Measurements from ENCODE around the gene R3HDM4. TPM values are rescaled to one million over a fixed set of nuclear protein-coding genes. Genes with fewer than 3 reads are reported as not detected.

Gene R3HDM4
- total and polyA plus RNA-seq, 3 experiments from 2014 or later: 60.7 to 197 (median 65.2) TPM

- ChIA-PET CTCF (interaction anchor here (2.1 kb wide), 2 partner anchors 12 to 33 kb away, joined by 8 to 12 read pairs; no protein-coding TSS in a partner anchor), POLR2A (interaction anchor here (1.0 kb wide), 1 partner anchor 17 kb away, joined by 3 read pairs; the partner anchor contains the start of genes MED16 and RNU6-9)
- H3K4me1 Mint-ChIP-seq: peaks cover 5 to 18% (median 10%) of the 10 kb centered on the region in 3 donors
- no peaks in the 10 kb centered on the region for H3K9me3 ChIP-seq (ENCODE audit: low read length)
- no peaks in the 10 kb centered on the region for H3K9me3 Mint-ChIP-seq
- H3K27me3 Mint-ChIP-seq: peaks cover 0 to 3% of the 10 kb centered on the region in 2 donors
- H3K36me3 ChIP-seq (ENCODE audit: insufficient read depth, low read length): no peaks in the 10 kb centered on the region
- H3K4me3 ChIP-seq (ENCODE audit: low read length): no peak overlapping the region
- H3K27ac Mint-ChIP-seq: peak overlapping the region in 1 of 8 donors; percentile 52
- H3K27ac ChIP-seq (ENCODE audit: low read depth, low read length): no peak overlapping the region
- no peak overlapping the region for H3K4me3 Mint-ChIP-seq
- peaks cover 13% of the 10 kb centered on the region for H3K4me1 ChIP-seq (ENCODE audit: insufficient read depth, low read length)
- DNase-seq: no peak
- H3K27me3 ChIP-seq (ENCODE audit: insufficient read depth, low read length, poor library complexity, severe bottlenecking): no peaks in the 10 kb centered on the region
- H3K36me3 Mint-ChIP-seq: peaks cover 0 to 30% (median 0%) of the 10 kb centered on the region in 3 donors
These were observed 36.9 kb downstream of the R3HDM4 start for GRCh38 chr19:876089-876488.

DNA sequence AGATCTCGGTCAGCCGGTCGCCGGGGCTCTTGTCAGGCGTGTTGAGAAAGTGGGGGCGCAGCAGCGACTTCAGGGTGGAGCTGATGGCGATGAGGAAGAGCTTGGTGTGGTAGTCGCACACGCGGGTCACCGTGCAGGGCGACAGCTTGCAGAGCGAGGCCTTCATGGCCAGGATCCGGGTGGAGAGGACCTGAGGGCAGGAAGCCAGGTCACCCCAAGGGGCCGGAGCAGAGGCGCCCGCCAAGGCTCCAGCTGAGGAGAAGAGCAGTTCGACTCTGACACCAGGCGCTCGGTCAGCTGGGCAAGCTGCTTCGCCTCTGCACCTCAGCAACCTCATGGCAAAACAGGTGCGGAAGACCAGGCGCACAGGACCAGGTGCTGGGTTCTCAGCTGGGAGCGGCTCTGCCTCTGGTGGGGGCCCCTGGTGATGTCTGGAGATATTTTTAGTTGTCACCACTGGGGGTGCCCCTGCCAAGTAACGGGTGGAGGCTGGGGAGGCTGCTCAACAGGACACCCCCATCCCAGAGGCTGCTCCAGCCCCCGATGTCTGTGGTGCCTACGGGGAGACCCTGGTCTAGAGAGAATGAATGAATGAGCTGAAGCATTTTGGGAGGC is 37.6 kb downstream of the R3HDM4 start:
- Mint-ChIP-seq H3K9me3 (no peaks in the 10 kb centered on the region), H3K27ac (no peak overlapping the region), H3K27me3 (peaks cover 0 to 3% of the 10 kb centered on the region in 2 donors), H3K36me3 (peaks cover 0 to 28% (median under 1%) of the 10 kb centered on the region in 3 donors), H3K4me3 (no peak overlapping the region), H3K4me1 (peaks cover 6 to 18% (median 12%) of the 10 kb centered on the region in 3 donors)
- Histone ChIP-seq H3K4me3 (ENCODE audit: low read length) (no peak overlapping the region), H3K36me3 (ENCODE audit: insufficient read depth, low read length) (peaks cover 6% of the 10 kb centered on the region), H3K4me1 (ENCODE audit: insufficient read depth, low read length) (peaks cover 13% of the 10 kb centered on the region), H3K9me3 (ENCODE audit: low read length) (no peaks in the 10 kb centered on the region), H3K27ac (ENCODE audit: low read depth, low read length) (no peak overlapping the region), H3K27me3 (ENCODE audit: insufficient read depth, low read length, poor library complexity, severe bottlenecking) (no peaks in the 10 kb centered on the region)
- no peak for DNase-seq
- ChIA-PET CTCF (interaction anchor here (1.2 to 2.1 kb wide), 3 partner anchors 10 to 33 kb away, joined by 3 to 12 read pairs (median 8); no protein-coding TSS in a partner anchor), POLR2A (interaction anchor here (0.8 to 1.0 kb wide), 2 partner anchors 12 to 18 kb away, joined by 3 read pairs; partner anchors contain the start of genes MED16 and RNU6-9)

DNA sequence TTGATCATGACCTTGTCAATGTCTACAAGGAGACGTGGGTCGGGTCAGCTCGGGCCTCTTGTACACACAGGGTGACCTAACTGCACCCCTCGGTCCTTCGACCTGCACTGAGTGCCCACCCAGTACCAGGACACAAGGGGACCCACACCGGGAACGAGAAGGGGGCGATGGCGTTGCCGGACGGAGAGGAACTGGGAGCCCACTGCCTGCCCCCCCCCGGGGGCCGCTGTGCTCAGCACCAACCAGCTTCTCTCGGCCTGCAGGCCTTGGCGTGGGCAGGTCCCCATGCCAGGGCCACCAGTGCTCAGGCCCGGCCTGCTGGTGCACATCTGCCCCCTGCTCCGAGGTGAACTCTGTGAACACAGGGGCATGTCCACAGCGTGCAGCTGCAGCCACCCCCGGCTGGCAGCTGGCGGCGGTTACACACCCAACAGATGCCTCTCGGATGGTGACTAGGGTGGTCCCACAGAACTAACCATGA is 39.4 kb downstream of the R3HDM4 start:
- ChIA-PET CTCF (interaction anchor here (1.4 kb wide), 1 partner anchor 110 kb away, joined by 4 read pairs; the partner anchor contains the start of gene WDR18), POLR2A (no interaction called here)
- no peak overlapping the region for H3K4me3 ChIP-seq (ENCODE audit: low read length)
- Mint-ChIP-seq H3K36me3 (peaks cover 0 to 36% (median 2%) of the 10 kb centered on the region in 3 donors), H3K4me3 (no peak overlapping the region), H3K4me1 (peaks cover 10 to 14% (median 12%) of the 10 kb centered on the region in 3 donors), H3K27ac (no peak overlapping the region), H3K27me3 (peaks cover 0 to 5% of the 10 kb centered on the region in 2 donors), H3K9me3 (no peaks in the 10 kb centered on the region)
- H3K27ac ChIP-seq (ENCODE audit: low read depth, low read length): no peak overlapping the region
- peaks cover 8% of the 10 kb centered on the region for H3K36me3 ChIP-seq (ENCODE audit: insufficient read depth, low read length)
- H3K4me1 ChIP-seq (ENCODE audit: insufficient read depth, low read length): peaks cover 13% of the 10 kb centered on the region
- no peaks in the 10 kb centered on the region for H3K27me3 ChIP-seq (ENCODE audit: insufficient read depth, low read length, poor library complexity, severe bottlenecking)
- no peak for DNase-seq
- H3K9me3 ChIP-seq (ENCODE audit: low read length): no peaks in the 10 kb centered on the region

DNA sequence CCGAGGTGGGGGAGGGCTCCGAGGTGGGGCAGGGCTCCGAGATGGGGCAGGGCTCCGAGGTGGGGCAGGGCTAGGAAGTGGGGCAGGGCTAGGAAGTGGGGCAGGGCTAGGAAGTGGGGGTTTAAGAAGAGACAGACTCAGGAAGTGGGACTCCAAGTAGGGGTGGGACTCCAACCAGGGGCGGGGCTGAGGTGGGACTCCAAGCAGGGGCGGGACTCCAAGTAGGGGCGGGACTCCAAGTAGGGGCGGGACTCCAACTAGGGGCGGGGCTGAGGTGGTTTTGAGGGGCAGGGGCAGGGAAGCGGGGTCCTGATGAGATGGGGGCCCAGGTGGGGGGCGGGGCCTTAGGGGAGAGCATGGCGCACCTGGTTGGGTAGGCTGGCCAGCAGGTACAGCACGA is 39.9 kb downstream of the R3HDM4 start:
- DNase-seq: peak; percentile 64 to 88 (median 80)
- peak overlapping the region; percentile 41 to 88 (median 66) for H3K4me3 Mint-ChIP-seq
- Histone ChIP-seq H3K36me3 (ENCODE audit: insufficient read depth, low read length) (peaks cover 8% of the 10 kb centered on the region), H3K4me3 (ENCODE audit: low read length) (no peak overlapping the region), H3K27ac (ENCODE audit: low read depth, low read length) (no peak overlapping the region), H3K27me3 (ENCODE audit: insufficient read depth, low read length, poor library complexity, severe bottlenecking) (no peaks in the 10 kb centered on the region), H3K9me3 (ENCODE audit: low read length) (no peaks in the 10 kb centered on the region), H3K4me1 (ENCODE audit: insufficient read depth, low read length) (peaks cover 13% of the 10 kb centered on the region)
- H3K36me3 Mint-ChIP-seq: peaks cover 0 to 39% (median 2%) of the 10 kb centered on the region in 3 donors
- H3K27me3 Mint-ChIP-seq: peaks cover 0 to 5% of the 10 kb centered on the region in 2 donors
- H3K4me1 Mint-ChIP-seq: peaks cover 10 to 14% (median 12%) of the 10 kb centered on the region in 3 donors
- CTCF ChIA-PET: interaction anchor here (1.4 to 1.5 kb wide), 2 partner anchors 9 to 111 kb away, joined by 4 to 7 read pairs; partner anchors contain the start of gene WDR18
- H3K27ac Mint-ChIP-seq: peak overlapping the region in 3 of 8 donors; percentile 73 to 98 (median 87)
- POLR2A ChIA-PET: interaction anchor here (0.6 to 1.8 kb wide), 5 partner anchors 9 to 155 kb away, joined by 3 to 9 read pairs (median 5); partner anchors contain the start of genes MED16 and RNU6-9
- H3K9me3 Mint-ChIP-seq: no peaks in the 10 kb centered on the region

GRCh38 chr19:872266-872951 is 40.6 kb downstream of the R3HDM4 start:
- peaks cover 0 to 5% of the 10 kb centered on the region in 2 donors for H3K27me3 Mint-ChIP-seq
- Histone ChIP-seq H3K27me3 (ENCODE audit: insufficient read depth, low read length, poor library complexity, severe bottlenecking) (no peaks in the 10 kb centered on the region), H3K9me3 (ENCODE audit: low read length) (no peaks in the 10 kb centered on the region), H3K4me3 (ENCODE audit: low read length) (no peak overlapping the region), H3K4me1 (ENCODE audit: insufficient read depth, low read length) (peaks cover 13% of the 10 kb centered on the region), H3K27ac (ENCODE audit: low read depth, low read length) (peak overlapping the region; percentile 57), H3K36me3 (ENCODE audit: insufficient read depth, low read length) (peaks cover 8% of the 10 kb centered on the region)
- H3K36me3 Mint-ChIP-seq: peaks cover 0 to 43% (median 4%) of the 10 kb centered on the region in 3 donors
- no peaks in the 10 kb centered on the region for H3K9me3 Mint-ChIP-seq
- CTCF ChIA-PET: interaction anchor here (1.4 to 1.6 kb wide), 3 partner anchors 9 to 111 kb away, joined by 4 to 7 read pairs (median 5); partner anchors contain the start of gene WDR18
- H3K4me1 Mint-ChIP-seq: peaks cover 10 to 14% (median 14%) of the 10 kb centered on the region in 3 donors
- H3K27ac Mint-ChIP-seq: peak overlapping the region in 7 of 8 donors; percentile 82 to 98 (median 91)
- POLR2A ChIA-PET: interaction anchor here (0.6 to 1.8 kb wide), 5 partner anchors 8 to 156 kb away, joined by 3 to 9 read pairs (median 5); partner anchors contain the start of genes MED16 and RNU6-9
- peak; percentile 79 to 89 (median 85) for DNase-seq
- peak overlapping the region; percentile 78 to 91 (median 84) for H3K4me3 Mint-ChIP-seq

DNA sequence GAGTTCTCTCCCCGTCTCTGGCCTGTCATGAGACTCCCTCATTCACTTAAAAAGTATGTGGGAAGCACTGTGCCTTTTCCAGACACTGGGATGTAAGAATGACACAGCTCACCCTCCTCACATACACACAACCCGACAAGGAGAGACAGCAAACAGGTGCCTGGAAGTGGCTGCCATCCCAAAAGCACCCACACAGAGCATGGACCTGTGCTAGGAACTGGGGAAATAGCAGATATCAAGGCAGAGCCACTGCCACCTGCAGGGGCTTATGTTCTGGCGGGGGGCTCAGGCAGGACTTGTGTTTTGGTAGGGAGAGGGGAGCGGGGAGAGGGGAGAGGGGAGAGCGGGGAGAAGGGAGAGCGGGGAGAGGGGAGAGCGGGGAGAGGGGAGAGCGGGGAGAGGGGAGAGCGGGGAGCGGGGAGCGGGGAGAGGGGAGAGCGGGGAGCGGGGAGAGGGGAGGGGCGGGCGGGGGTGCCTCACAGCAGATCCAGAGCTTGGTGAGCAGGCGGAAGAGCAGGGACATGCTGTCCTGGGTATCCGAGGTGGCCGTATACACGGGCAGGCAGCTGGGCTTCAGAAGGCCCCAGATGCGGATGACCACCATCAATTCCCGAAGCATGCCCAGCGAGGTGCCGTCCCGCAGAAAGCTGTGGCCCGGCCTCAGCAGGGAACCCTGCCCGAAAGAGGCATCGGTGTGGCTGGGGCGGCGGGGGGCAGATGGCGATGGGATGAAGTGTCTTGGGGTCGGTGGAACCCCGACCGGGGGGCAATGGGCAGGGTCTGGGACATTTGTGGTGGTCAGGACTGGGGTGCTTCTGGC is 41.4 kb downstream of the R3HDM4 start:
- H3K27ac ChIP-seq (ENCODE audit: low read depth, low read length): peak overlapping the region; percentile 57
- DNase-seq: peak in 2 of 5 donors; percentile 26 to 35
- Mint-ChIP-seq H3K9me3 (no peaks in the 10 kb centered on the region), H3K36me3 (peaks cover 0 to 42% (median 4%) of the 10 kb centered on the region in 3 donors), H3K27ac (peak overlapping the region; percentile 54 to 98 (median 88)), H3K4me3 (peak overlapping the region; percentile 8 to 88 (median 79)), H3K4me1 (peaks cover 10 to 15% (median 14%) of the 10 kb centered on the region in 3 donors), H3K27me3 (peaks cover 0 to 5% of the 10 kb centered on the region in 2 donors)
- no peak overlapping the region for H3K4me3 ChIP-seq (ENCODE audit: low read length)
- H3K27me3 ChIP-seq (ENCODE audit: insufficient read depth, low read length, poor library complexity, severe bottlenecking): no peaks in the 10 kb centered on the region
- ChIA-PET POLR2A (interaction anchor here (1.0 to 1.8 kb wide), 4 partner anchors 8 to 37 kb away, joined by 3 to 9 read pairs (median 5); partner anchors contain the start of genes MED16 and RNU6-9), CTCF (interaction anchor here (1.4 to 1.6 kb wide), 3 partner anchors 8 to 112 kb away, joined by 4 to 7 read pairs (median 5); partner anchors contain the start of gene WDR18)
- no peaks in the 10 kb centered on the region for H3K9me3 ChIP-seq (ENCODE audit: low read length)
- peaks cover 8% of the 10 kb centered on the region for H3K36me3 ChIP-seq (ENCODE audit: insufficient read depth, low read length)
- peaks cover 13% of the 10 kb centered on the region for H3K4me1 ChIP-seq (ENCODE audit: insufficient read depth, low read length)

DNA sequence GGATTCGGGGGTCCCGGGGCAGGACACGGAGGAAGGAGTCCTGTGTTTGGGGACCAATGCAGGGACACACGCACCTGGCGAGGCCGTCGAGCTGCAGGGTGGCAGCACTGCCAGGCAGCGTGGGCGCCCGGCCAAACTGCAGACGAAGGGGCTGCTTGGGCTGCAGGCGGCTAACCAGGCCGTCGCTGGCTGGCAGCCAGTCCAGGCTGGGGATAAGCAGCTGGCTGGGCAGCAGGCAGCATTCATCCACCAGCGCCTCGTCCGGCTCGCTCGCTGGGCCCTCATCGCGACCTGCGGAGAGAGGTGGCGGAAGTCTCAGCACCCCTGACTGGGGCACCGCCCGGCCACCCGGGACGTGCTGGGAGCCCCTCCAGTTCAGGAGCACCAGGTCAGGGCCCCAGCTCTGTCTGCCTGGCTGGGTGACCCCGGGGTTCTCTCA is 42.0 kb downstream of the R3HDM4 start:
- DNase-seq: no peak
- Mint-ChIP-seq H3K4me1 (peaks cover 10 to 15% (median 14%) of the 10 kb centered on the region in 3 donors), H3K4me3 (no peak overlapping the region), H3K9me3 (no peaks in the 10 kb centered on the region), H3K27me3 (peaks cover 0 to 5% of the 10 kb centered on the region in 2 donors), H3K27ac (peak overlapping the region in 1 of 8 donors; percentile 64), H3K36me3 (peaks cover 0 to 36% (median 4%) of the 10 kb centered on the region in 3 donors)
- peaks cover 13% of the 10 kb centered on the region for H3K4me1 ChIP-seq (ENCODE audit: insufficient read depth, low read length)
- ChIA-PET CTCF (interaction anchor here (1.6 kb wide), 1 partner anchor 45 kb away, joined by 5 read pairs; no protein-coding TSS in a partner anchor), POLR2A (no interaction called here)
- peaks cover 8% of the 10 kb centered on the region for H3K36me3 ChIP-seq (ENCODE audit: insufficient read depth, low read length)
- no peak overlapping the region for H3K4me3 ChIP-seq (ENCODE audit: low read length)
- no peaks in the 10 kb centered on the region for H3K27me3 ChIP-seq (ENCODE audit: insufficient read depth, low read length, poor library complexity, severe bottlenecking)
- no peaks in the 10 kb centered on the region for H3K9me3 ChIP-seq (ENCODE audit: low read length)
- H3K27ac ChIP-seq (ENCODE audit: low read depth, low read length): no peak overlapping the region
